Upper lobe of left lung (tissue), 6 donors: ENCODE measurements around the gene INPP5E. TPM values are rescaled to one million over a fixed set of nuclear protein-coding genes. Genes with fewer than 3 reads are reported as not detected.

ENCODE experiments used
- ATAC-seq, 2 donors: fragments of 200-7000 bp; cut with Tn5 transposase; one replicate each; pipeline ENCODE4 v1.9.1; 2022; ENCODE audit warnings: mild to moderate bottlenecking in 2 of 2, moderate library complexity in 2 of 2; ENCODE audit not compliant: low FRiP score in 2 of 2
- DNase-seq, 2 donors: peaks; one replicate each; pipeline ENCODE4 v3.0.0-alpha.2; 2019 to 2020
- H3K27ac ChIP-seq, 4 donors: fragments of 200-600 bp; sonication (generic); one replicate each; pipeline ENCODE4 v1.5.1; 2016 to 2019
- H3K27me3 ChIP-seq, 4 donors: fragments of 200-600 bp; sonication (generic); one replicate each; pipeline ENCODE4 v1.5.1; 2017 to 2019
- H3K36me3 ChIP-seq, 4 donors: fragments of 200-600 bp; sonication (generic); one replicate each; pipeline ENCODE4 v1.5.1; 2016 to 2019
- H3K4me1 ChIP-seq, 4 donors: fragments of 200-600 bp; sonication (generic); one replicate each; pipeline ENCODE4 v1.5.1; 2018 to 2019
- H3K4me3 ChIP-seq, 4 donors: fragments of 200-600 bp; sonication (generic); one replicate each; pipeline ENCODE4 v1.5.1; 2017 to 2019; ENCODE audit warnings: mild to moderate bottlenecking in 2 of 4, moderate library complexity in 1 of 4
- H3K9me3 ChIP-seq, 4 donors: fragments of 200-600 bp; sonication (generic); one replicate each; pipeline ENCODE4 v1.5.1; 2018 to 2019
- CTCF ChIP-seq, 6 experiments: fragments of 450-650 bp in 4 of 6; fragments of 200-600 bp in 2 of 6; sonication (generic) in 2 of 6; IDR thresholded peaks; one replicate each; pipeline ENCODE4 v1.5.1; 2016 to 2019; ENCODE audit warnings: antibody characterized with exemption in 6 of 6
- EP300 ChIP-seq, 4 donors: sonication (generic); formaldehyde crosslinking; IDR thresholded peaks; one replicate each; pipeline ENCODE4 v1.5.1; 2017; ENCODE audit warnings: antibody characterized with exemption in 4 of 4, control low read depth in 2 of 4
- POLR2A ChIP-seq, 4 donors: fragments of 450-650 bp; IDR thresholded peaks; one replicate each; pipeline ENCODE4 v1.5.1; 2016 to 2017; ENCODE audit warnings: antibody characterized with exemption in 4 of 4, mild to moderate bottlenecking in 2 of 4
- POLR2AphosphoS5 ChIP-seq, 2 donors: sonication (generic); formaldehyde crosslinking; IDR thresholded peaks; one replicate each; pipeline ENCODE4 v1.5.1; 2017; ENCODE audit warnings: antibody characterized with exemption in 2 of 2
- WGBS, 2 donors: methylation state at CpG; one replicate each; pipeline ENCODE4 v1.1.5; 2017 to 2018; 5-methylcytosine and 5-hydroxymethylcytosine counted together
- total RNA-seq, 6 donors: library from RNA; depleted of rRNA in 4 of 6; stranded (reverse); fragments of >200 nt in 4 of 6; gene quantifications; one replicate each; pipeline versions ENCODE4 v1.1.0 to v1.2.1, GENCODE V29; 2016 to 2021
- donor health status: DM: no; HTN: no; CAD: no; lungs with moderate emphysema.
- donor health status: DM: no; HTN: yes; CAD: no; lungs with severe emphysema.

The INPP5E gene
- total RNA-seq, 6 donors from 2014 or later = 9.1 to 43.0 (median 14.1) TPM

DNA sequence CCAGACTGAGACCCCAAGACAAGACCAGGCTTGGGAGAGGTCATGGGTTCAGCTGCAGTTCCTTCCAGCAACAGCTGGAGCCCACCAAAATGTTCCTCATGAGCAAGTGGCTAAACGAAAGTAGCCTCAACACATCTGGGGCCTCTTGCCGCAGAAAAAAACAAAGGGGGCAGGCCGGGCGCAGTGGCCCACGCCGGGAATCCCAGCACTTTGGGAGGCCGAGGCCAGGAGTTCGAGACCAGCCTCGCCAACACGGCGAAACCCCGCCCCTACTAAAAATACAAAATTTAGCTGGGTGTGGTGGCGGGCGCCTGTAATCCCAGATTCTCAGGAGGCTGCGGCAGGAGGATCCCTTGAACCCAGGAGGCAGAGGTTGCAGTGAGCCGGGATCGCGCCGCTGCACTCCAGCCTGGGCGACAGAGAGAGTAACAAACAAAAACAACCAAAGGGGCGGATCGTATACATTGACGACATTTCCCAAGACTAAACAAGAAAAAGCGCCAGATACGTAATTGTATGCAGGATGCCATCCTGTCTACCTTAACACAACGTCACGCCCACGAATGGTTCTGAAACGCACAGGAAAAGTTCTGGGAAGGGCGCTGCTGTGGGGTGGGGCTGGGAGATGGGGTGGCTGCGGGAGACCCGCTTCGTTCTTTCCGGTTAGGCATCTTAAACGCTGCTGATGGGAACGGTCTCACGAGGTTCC is 1.7 kb downstream of the INPP5E start:
- WGBS, 2 donors = 52 to 53% methylated on average over 37 of the region's 37 CpGs

DNA sequence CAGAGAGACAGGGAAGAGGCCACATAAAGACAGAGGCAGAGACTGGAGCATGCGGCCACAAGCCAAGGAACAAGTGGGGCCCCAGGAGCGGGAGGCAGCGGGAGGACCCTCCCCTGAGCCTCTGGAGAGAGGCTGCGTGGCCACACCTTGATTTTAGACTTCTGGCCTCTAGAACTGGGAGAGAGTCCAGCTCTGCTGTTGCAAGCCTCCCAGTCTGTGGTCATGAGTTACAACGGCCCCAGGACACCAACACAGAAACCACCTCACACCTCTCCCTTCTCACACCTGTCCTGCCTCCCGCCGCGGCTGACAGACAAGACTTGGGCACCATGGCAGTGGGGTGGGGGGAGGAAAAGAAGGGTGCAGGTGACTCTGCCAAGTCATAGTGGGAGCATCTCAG is 2.2 kb downstream of the INPP5E start:
- peaks cover 5 to 35% (median 25%) of the 10 kb centered on the region in 4 donors for H3K36me3 ChIP-seq
- no peaks in the 10 kb centered on the region for H3K9me3 ChIP-seq
- no peaks in the 10 kb centered on the region for H3K27me3 ChIP-seq
- TF ChIP-seq EP300 (IDR thresholded peaks at IDR 0.05) (no peak), POLR2A (IDR thresholded peaks at IDR 0.05) (no peak), POLR2AphosphoS5 (IDR thresholded peaks at IDR 0.05) (no peak), CTCF (IDR thresholded peaks at IDR 0.05) (no peak)
- DNase-seq (peak in 1 of 2 donors; percentile 28), ATAC-seq (no peak)
- H3K4me1 ChIP-seq = peaks cover 25 to 40% (median 28%) of the 10 kb centered on the region in 4 donors
- 45 to 79% methylated on average over 7 to 8 of the region's 8 CpGs for WGBS, 2 donors
- H3K27ac ChIP-seq = peak overlapping the region in 1 of 4 donors; percentile 86
- H3K4me3 ChIP-seq = peak overlapping the region in 3 of 4 donors; percentile 83 to 100 (median 99)

More for the DNA sequence above, 1.7 kb downstream of the INPP5E start:
- no peak for DNase-seq
- no peak for TF ChIP-seq POLR2A (IDR thresholded peaks at IDR 0.05)
- no peak for TF ChIP-seq POLR2AphosphoS5 (IDR thresholded peaks at IDR 0.05)
- TF ChIP-seq EP300 (IDR thresholded peaks at IDR 0.05) = no peak
- peak overlapping the region in 2 of 4 donors; percentile 75 to 86 for H3K27ac ChIP-seq
- H3K36me3 ChIP-seq = peaks cover 5 to 35% (median 27%) of the 10 kb centered on the region in 4 donors
- H3K4me1 ChIP-seq = peaks cover 25 to 40% (median 28%) of the 10 kb centered on the region in 4 donors
- H3K4me3 ChIP-seq = peak overlapping the region; percentile 63 to 100 (median 91)
- no peaks in the 10 kb centered on the region for H3K27me3 ChIP-seq
- no peaks in the 10 kb centered on the region for H3K9me3 ChIP-seq
- ATAC-seq = no peak

GRCh38 chr9:136436055-136436634 is 3.5 kb downstream of the INPP5E start:
- WGBS, 2 donors = 89 to 93% methylated on average over 15 to 23 of the region's 25 CpGs

DNA sequence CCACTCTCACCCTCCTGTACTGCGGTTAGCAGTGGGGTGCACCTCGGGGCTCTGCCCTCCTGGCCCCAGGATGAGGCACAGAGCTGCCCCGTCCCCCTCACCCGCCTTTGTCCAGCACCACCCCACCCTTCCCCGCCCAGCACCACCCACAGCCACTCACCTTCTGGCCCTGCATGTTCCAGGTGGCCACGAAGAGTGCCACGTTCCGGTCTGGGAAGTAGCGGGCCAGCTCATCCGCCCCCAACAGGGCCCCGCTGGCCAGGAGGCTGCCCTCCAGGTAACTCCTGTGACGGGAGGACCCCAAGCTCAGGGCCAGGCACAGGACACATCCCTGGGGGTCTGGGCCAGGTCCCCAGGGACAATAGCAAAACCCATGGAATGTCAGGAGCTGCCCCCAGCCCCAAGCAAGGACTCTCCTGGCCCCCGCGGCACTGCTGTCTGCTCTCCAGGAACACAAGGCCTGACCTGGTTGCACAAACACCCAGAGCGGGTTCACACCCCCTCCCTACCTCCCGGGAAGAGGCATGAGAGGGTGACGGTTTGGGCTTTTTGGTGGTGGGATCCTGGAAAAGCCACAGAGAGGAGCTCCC is 5.0 kb downstream of the INPP5E start:
- ATAC-seq = no peak
- WGBS, 2 donors = 93 to 95% methylated on average over 14 of the region's 17 CpGs
- Histone ChIP-seq H3K36me3 (peaks cover 0 to 39% (median 21%) of the 10 kb centered on the region in 4 donors), H3K9me3 (no peaks in the 10 kb centered on the region), H3K4me1 (peaks cover 20 to 34% (median 22%) of the 10 kb centered on the region in 4 donors), H3K27ac (no peak overlapping the region), H3K4me3 (no peak overlapping the region), H3K27me3 (no peaks in the 10 kb centered on the region)
- TF ChIP-seq EP300 (IDR thresholded peaks at IDR 0.05) (no peak), POLR2A (IDR thresholded peaks at IDR 0.05) (no peak), CTCF (IDR thresholded peaks at IDR 0.05) (no peak), POLR2AphosphoS5 (IDR thresholded peaks at IDR 0.05) (no peak)
- no peak for DNase-seq

More at GRCh38 chr9:136436055-136436634, 3.5 kb downstream of the INPP5E start:
- peaks cover 0 to 31% (median 17%) of the 10 kb centered on the region in 4 donors for H3K36me3 ChIP-seq
- no peaks in the 10 kb centered on the region for H3K27me3 ChIP-seq
- H3K27ac ChIP-seq = no peak overlapping the region
- DNase-seq = no peak
- no peaks in the 10 kb centered on the region for H3K9me3 ChIP-seq
- TF ChIP-seq POLR2AphosphoS5 (IDR thresholded peaks at IDR 0.05) (no peak), EP300 (IDR thresholded peaks at IDR 0.05) (no peak), CTCF (IDR thresholded peaks at IDR 0.05) (no peak), POLR2A (IDR thresholded peaks at IDR 0.05) (no peak)
- peaks cover 25 to 40% (median 28%) of the 10 kb centered on the region in 4 donors for H3K4me1 ChIP-seq
- ATAC-seq = no peak
- H3K4me3 ChIP-seq = no peak overlapping the region
